ENCODE results near the gene RALGDS. TPM values are rescaled to one million over a fixed set of nuclear protein-coding genes. Genes with fewer than 3 reads are reported as not detected.

The RALGDS gene
- total and polyA plus RNA-seq, 2 donors (not counting 3 experiments of a cell fraction or from before 2014, with no cell fraction given): 41.4 to 60.0 TPM

GRCh38 chr9:133129001-133129795 lies 8.2 kb upstream of the RALGDS start:
- Histone ChIP-seq H3K9ac (replicated peaks; ENCODE audit: extremely low read depth, insufficient read depth, low read length) (no peak overlapping the region), H3K79me2 (ENCODE audit: control insufficient read depth, insufficient read depth, low read length) (no peaks in the 10 kb centered on the region), H3K4me1 (ENCODE audit: control insufficient read depth, extremely low read depth, insufficient read depth, low read length) (peaks cover 29% of the 10 kb centered on the region), H3K9me1 (replicated peaks; ENCODE audit: control insufficient read depth, extremely low read depth, insufficient read depth, low read length) (no peaks in the 10 kb centered on the region), H4K20me1 (replicated peaks; ENCODE audit: control insufficient read depth, extremely low read depth, insufficient read depth, low read length) (no peaks in the 10 kb centered on the region), H3K4me3 (replicated peaks in 1 of 3; ENCODE audit: insufficient read depth in 1 of 3, low read depth in 1 of 3, low read length in 3 of 3) (no peak overlapping the region), H3K36me3 (ENCODE audit: control insufficient read depth in 2 of 2, extremely low read depth in 1 of 2, insufficient read depth in 2 of 2, low read length in 2 of 2) (no peaks in the 10 kb centered on the region), H3K4me2 (ENCODE audit: insufficient read depth, low read length) (no peak overlapping the region), H3K27me3 (ENCODE audit: control insufficient read depth in 2 of 2, insufficient read depth in 2 of 2, low read length in 2 of 2) (no peaks in the 10 kb centered on the region), H2AFZ (ENCODE audit: low read depth, low read length) (no peak overlapping the region), H3K27ac (ENCODE audit: insufficient read depth, low read depth, low read length) (no peak overlapping the region), H3K9me3 (replicated peaks; ENCODE audit: control insufficient read depth, insufficient read depth, low read length) (no peaks in the 10 kb centered on the region)
- no peak for DNase-seq (ENCODE audit: low read depth, low spot score)
- ChIA-PET POLR2A (no interaction called here), CTCF (interaction anchor here (2.9 kb wide), 1 partner anchor 15 kb away, joined by 13 read pairs; no protein-coding TSS in a partner anchor)
- intact Hi-C loops (cut with micrococcal nuclease): no loop called here
- no peak for FAIRE-seq
- no TSS peak for BruUV-seq (replicated peaks)
- dilution Hi-C loops (cut with MboI; ENCODE audit: extremely low pct_ligation_motif_present, low sequenced_read_pairs): no loop called here
- no peak for TF ChIP-seq CTCF (IDR thresholded peaks at IDR 0.05; ENCODE audit: extremely low read depth in 1 of 2, insufficient read depth in 1 of 2, low read depth in 1 of 2, low read length in 2 of 2)

GRCh38 chr9:133128152-133128551 lies 7.1 kb upstream of the RALGDS start:
- Histone ChIP-seq H4K20me1 (replicated peaks; ENCODE audit: control insufficient read depth, extremely low read depth, insufficient read depth, low read length) (no peaks in the 10 kb centered on the region), H3K9ac (replicated peaks; ENCODE audit: extremely low read depth, insufficient read depth, low read length) (no peak overlapping the region), H3K4me3 (replicated peaks in 1 of 3; ENCODE audit: insufficient read depth in 1 of 3, low read depth in 1 of 3, low read length in 3 of 3) (no peak overlapping the region), H2AFZ (ENCODE audit: low read depth, low read length) (no peak overlapping the region), H3K27ac (ENCODE audit: insufficient read depth, low read depth, low read length) (no peak overlapping the region), H3K36me3 (ENCODE audit: control insufficient read depth in 2 of 2, extremely low read depth in 1 of 2, insufficient read depth in 2 of 2, low read length in 2 of 2) (no peaks in the 10 kb centered on the region), H3K4me2 (ENCODE audit: insufficient read depth, low read length) (no peak overlapping the region), H3K9me1 (replicated peaks; ENCODE audit: control insufficient read depth, extremely low read depth, insufficient read depth, low read length) (no peaks in the 10 kb centered on the region), H3K79me2 (ENCODE audit: control insufficient read depth, insufficient read depth, low read length) (no peaks in the 10 kb centered on the region), H3K27me3 (ENCODE audit: control insufficient read depth in 2 of 2, insufficient read depth in 2 of 2, low read length in 2 of 2) (no peaks in the 10 kb centered on the region), H3K9me3 (replicated peaks; ENCODE audit: control insufficient read depth, insufficient read depth, low read length) (no peaks in the 10 kb centered on the region), H3K4me1 (ENCODE audit: control insufficient read depth, extremely low read depth, insufficient read depth, low read length) (peaks cover 20% of the 10 kb centered on the region)
- TF ChIP-seq POLR2AphosphoS5 (IDR thresholded peaks at IDR 0.05; ENCODE audit: insufficient read depth, low read depth, low read length) (no peak), EZH2 (IDR thresholded peaks at IDR 0.05; ENCODE audit: borderline replicate concordance, low read depth, low read length, severe bottlenecking) (no peak), FOS (IDR thresholded peaks at IDR 0.05; ENCODE audit: borderline replicate concordance, insufficient read depth, low read length) (no peak)
- POLR2A ChIA-PET: no interaction called here
- dilution Hi-C loops (cut with MboI; ENCODE audit: extremely low pct_ligation_motif_present, low sequenced_read_pairs): no loop called here
- intact Hi-C loops (cut with micrococcal nuclease): no loop called here
- DNase-seq (ENCODE audit: low read depth, low spot score) (no peak), FAIRE-seq (no peak)
- BruUV-seq (replicated peaks): no TSS peak
- CTCF ChIA-PET: interaction anchor here (1.0 kb wide), 1 partner anchor 16 kb away, joined by 3 read pairs; no protein-coding TSS in a partner anchor

Data from endothelial cell of umbilical vein (primary cell).